Occipital lobe (tissue), 2 donors: Measurements from ENCODE around the gene MANF. TPM values are rescaled to one million over a fixed set of nuclear protein-coding genes. Genes with fewer than 3 reads are reported as not detected.
"Not testable (repeated sequence)": the region's sequence is repeated elsewhere in the genome, so short reads cannot be mapped to it uniquely, and the experiment has no call there.

Experiments used
- DNase-seq: peaks from one replicate; lab custom pipeline; 2025; lab: John Stamatoyannopoulos, UW
- total RNA-seq: library from RNA; depleted of rRNA; stranded (reverse); fragments of >200 nt; gene quantifications from one replicate; pipeline ENCODE4 v1.2.3, GENCODE V29; 2014

Gene MANF
- 22.3 TPM for total RNA-seq

DNA sequence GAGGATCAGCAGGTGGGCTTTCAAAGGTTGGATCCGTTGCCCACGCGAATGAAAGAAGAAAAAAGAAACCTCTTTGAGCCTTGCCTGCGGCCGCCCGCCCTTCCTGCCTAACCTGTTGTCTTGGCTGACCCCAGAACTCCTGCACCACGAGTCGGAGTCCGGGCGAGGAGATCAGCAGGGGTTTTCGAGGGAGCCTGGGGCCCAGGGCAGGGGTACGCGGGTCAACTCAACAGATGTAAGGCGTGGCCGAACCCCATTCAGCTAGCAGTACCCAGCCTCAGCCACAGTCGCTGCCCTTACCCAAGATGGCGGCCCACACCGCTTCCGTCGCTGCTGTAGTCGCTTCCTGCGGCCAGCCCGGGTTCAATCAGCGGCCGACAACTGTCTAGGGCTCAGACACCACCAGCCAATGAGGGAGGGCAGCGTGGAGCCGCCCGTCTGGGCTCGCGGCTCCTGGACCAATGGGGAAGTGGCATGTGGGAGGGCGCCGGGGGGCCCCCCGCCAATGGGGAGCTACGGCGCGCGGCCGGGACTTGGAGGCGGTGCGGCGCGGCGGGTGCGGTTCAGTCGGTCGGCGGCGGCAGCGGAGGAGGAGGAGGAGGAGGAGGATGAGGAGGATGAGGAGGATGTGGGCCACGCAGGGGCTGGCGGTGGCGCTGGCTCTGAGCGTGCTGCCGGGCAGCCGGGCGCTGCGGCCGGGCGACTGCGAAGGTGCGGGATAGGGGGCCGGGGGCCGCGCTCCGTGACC, at the start of gene MANF:
Gene MANF, plus strand, starts transcription at position 566 of the 748 bp plus-strand sequence. Its CDS starts 52 bp downstream, at position 618.
- peak; percentile 98 for DNase-seq

DNA sequence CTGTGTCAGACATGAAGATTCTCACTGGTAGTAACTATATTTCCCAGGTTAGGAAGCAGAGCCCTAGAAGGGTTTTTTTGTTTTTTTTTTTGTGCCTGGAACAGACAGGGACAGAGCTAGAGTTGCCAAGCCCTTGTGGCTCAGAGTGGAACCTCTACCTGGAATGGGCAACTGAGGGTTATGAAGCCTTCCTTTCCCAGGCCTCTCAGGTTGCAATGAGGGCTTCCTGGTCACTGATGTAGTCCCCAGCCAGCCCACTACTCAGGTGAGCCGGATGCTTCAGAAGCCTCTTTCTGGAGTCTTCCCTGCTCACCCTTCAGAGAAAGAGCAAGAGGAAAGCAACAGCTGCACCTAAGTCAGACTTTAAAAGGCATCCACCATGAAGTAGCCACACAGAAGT, 48.8 kb upstream of the MANF start:
- no peak for DNase-seq

DNA sequence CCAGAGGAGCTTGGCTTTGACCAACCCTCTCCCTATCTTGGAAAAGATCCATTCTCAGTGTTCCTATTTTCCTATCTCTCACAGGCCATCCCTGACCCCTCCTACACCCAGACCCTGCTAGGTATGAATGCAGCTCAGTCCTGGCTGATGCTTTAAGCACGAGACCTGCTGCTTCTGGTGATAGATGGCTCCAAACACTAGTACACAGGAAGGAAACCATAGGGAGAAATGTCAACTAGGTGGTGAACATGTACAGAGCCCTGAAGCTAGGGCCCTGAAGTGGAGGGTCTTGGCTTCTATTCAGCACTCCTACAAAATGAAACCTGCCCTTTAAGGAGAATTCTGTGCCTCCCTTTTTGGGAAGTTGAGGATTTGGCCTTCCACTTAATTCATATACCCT, 47.4 kb upstream of the MANF start:
- no peak for DNase-seq

DNA sequence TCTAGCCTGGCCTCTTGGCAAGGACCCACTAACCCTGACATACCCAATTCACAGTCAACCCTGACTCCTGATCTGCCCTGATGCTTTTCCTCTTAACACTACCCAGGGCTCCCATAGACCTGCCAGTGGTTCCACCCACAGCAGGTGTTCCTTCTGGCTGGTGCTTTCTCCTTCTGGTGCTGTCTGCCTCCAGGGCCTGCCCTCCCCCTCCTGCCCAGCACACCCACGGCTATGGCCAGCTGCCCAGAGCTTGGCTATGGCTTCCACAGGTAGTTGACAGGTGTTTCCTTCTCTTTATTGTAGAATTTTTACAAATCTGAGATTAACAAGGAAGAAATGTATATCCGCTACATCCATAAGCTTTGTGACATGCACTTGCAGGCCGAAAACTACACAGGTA, 46.5 kb upstream of the MANF start:
- DNase-seq = no peak

DNA sequence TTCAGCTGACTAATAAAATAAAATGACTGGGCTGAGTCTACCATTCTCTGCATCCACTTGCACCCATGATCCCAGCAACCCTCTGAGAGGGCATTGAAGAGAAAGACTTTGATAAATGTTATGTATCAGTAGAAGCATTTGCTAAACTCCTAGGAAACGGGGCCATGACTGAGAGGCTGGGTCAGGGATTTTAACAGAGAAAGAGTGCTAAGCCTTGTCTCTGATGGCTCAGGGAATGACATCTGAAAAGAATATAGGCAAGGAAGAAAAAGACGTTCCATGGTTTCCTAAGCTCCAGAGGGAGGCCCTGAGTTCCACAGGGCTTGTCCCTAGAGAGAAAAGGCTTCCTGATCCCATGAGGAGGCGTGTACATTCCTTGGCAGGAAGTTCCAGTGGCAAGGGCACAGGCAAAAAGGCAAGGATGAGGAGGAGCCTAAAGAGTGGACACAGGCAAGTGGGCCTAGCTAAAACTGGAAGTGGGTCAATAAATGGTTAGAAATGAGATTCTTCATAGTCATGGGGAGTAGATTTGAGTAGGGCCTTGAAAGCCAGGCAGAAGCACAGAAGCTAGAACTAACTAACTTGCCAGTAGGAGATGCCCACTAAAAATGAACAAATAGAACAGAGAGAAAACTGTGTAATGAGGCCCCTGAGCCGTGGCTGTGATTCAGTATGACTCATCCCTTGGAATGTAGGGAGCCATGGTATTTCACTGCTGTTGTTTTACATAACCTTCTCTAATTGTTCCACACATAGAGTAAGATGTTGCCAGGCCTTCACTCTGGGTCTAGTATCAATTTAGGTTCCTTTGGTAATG, 44.9 kb upstream of the MANF start:
- peak; percentile 46 for DNase-seq

DNA sequence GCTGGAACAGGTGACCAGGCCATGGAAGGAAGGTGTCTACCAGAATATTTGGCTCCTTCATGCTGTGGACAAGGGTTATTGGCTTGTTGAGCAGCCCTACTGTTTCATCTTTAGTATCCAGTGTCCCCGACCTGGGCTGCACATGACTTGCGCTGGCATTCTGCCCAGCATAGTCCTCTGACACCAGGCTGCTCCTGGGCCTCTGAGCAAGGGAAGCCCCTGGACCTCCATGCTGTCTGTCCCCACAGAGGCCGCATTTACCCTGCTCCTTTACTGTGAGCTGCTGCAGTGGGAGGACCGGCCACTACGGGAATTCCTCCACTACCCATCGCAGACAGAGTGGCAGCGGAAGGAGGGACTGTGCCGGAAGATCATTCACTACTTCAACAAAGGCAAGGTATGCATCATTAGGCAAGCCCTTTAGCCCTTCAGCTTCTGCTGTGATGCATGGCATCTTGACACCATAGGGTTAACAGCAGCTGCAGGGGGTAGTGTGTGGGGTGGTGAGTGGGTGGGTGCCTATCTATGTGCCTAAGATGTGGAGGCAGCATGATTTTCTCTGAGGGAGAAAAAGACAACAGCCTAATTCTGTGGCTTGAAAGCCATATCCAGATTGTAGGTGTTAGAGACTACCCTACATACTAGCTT, 44.0 kb upstream of the MANF start:
- no peak for DNase-seq

DNA sequence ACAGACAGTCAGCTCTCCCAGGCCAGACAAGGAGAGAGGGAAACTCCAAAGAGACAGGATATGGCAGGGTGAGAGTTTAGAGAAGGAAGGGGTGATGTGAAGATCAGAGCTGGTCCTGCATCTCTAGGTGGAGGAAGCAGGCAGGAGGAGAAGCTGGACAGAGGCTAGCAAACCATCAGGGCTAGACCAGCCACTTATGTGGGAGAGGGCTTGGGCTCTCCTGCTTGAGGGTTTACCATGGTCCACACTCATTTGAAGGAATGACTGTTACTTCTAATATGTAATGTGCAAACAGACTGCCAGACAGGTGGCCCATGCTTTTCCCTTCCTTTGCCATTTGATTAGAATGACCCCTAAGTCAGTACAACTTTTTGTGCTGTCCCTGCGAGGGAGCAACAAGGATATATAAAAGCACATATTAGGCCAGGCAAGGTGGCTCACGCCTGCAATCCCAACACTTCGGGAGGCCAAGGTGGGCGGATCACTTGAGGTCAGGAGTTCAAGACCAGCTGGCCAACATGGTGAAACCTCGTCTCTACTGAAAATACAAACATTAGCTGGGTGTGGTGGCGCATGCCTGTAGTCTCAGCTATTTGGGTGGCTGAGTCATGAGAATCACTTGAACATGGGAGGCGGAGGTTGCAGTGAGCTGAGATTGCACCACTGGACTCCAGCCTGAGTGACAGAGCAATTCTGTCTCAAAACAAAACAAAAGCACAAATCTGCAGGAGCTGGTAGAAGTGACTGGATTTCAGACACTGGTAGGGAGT, 41.0 kb upstream of the MANF start:
- no peak for DNase-seq

DNA sequence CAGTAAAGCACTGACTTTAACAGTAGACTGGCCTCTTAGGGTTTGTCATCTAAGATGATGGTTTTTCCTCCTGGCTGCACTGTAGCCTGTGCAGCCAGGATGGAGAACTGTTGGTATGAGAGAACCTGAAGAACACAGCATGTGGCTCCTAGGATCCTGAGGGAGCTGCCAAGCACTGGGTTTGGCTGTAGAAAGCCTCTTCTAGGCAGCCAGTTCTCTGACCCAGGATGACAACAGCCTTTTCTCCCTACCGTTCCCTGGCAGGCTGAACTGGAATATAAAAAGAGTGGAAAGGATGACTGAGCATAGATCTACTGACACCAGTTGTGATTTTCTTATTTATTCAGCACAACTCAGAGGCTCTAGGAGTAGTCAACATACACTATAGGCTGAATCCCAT, 34.3 kb upstream of the MANF start:
- no peak for DNase-seq

DNA sequence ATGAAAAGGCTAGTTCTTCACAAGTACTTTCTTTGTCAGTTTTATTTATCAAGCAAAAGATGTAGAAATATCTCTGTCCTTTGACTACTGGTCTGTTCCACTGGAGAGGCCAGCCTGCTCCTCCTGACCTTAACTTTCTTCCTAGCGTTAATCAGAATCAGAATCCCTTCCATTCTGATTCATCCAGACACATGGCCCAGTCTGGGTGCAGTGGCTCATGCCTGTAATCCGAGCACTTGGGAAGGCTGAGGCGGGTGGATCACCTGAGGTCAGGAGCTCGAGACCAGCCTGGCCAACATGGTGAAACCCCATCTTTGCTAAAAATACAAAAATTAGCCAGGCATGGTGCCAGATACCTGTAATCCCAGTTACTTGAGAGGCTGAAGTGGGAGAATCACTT, 32.0 kb upstream of the MANF start:
- DNase-seq = no peak

DNA sequence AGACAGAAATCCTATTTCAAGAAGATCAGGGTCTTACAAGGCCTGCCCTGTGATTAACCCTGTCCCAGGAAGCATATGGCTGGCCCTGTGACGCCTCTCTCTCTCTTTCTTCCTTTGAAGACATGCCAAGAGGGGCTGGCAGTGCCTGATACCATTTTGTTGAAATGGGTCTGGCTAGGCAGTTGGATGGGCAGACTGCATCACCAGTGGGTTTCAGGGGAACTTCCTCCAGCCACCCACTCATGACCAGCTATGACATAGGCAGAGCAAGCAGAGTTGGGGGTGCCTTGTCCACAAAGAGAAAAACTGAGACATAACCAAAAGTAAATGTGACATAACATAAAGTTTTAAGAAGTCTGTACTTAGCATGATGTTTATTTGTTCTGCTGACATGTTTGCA, 31.4 kb upstream of the MANF start:
- no peak for DNase-seq

DNA sequence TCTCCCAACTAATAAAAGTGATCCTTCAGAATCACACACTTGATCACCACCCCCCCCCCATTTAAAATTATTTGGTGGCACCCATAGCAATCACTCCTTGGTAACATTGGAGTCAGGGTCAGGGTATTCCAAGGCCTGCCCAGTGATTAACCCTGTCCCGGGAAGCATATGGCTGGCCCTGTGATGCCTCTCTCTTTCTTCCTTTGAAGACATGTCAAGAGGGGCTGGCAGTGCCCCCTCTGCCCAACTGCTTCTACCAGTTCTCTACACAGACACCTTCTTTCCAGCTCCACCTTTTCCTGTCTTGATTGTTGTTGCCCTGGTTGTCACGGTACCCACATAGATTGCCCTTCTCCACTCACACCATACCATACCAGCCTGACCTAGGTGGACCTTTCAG, 30.9 kb upstream of the MANF start:
- DNase-seq = no peak

DNA sequence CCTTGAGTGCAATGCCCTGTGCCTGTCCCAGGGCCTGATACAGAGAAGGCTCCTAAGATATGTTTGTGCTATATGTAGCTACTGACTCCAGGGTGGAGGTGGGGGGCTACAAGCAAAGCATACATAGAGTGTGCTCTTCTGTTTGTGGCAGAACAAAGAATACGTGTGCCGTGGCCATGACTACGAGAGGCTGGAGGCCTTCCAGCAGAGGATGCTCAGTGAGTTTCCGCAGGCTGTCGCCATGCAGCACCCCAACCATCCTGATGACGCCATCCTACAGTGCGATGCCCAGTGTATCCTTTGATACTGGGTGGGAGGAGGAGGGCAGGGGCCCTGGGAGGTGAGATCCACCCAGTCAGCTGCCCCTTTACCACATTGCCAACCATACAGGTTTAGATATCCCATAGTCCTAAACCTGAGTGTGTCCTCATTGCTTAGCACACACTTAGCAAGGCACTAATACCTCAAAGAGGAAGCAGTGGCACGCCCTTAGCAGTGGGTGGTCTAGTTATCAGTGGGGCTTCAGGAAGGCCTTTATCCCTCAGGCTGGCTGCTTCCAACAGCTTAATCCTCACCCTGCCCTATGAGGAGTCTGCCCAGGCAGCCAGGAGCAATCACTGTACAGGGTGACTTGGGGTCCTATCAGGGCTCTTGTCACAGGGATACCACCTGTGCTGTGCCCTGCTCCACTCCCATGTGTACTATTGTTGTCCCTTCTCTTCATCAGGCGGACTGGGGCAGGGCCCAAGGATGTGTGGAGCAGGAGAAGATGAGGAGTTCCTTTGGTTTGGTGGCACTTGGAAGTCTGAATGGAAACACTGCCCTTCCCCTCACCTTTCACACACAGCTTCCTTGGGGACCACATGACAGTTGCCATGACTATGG, 30.1 kb upstream of the MANF start:
- DNase-seq = no peak

DNA sequence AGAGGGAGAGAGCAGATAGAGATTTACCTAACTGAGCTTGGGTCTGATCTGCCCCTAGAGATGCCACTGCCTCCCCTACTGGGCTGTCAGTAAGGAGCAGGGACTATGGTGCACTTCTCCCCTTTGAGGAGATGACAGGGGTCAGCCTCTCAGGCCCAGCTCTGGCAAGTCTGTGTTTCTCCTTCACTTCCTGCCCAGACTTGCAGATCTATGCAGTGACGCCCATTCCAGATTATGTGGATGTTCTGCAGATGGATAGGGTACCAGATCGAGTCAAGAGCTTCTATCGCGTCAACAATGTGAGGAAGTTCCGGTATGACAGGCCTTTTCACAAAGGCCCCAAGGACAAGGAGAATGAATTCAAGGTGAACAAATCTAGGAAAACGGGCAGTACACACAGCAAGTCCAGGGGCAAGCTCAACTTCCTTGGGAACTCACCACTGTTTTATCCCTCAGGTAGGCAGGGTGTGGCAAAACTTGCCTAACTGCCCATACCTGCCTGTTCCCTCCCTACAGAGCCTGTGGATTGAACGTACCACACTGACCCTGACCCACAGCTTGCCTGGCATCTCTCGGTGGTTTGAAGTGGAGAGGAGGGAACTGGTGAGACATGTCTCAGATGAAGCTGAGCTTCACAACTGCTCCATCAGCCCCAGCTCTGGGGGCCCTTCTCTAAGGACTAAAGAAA, 29.1 kb upstream of the MANF start:
- DNase-seq = no peak

DNA sequence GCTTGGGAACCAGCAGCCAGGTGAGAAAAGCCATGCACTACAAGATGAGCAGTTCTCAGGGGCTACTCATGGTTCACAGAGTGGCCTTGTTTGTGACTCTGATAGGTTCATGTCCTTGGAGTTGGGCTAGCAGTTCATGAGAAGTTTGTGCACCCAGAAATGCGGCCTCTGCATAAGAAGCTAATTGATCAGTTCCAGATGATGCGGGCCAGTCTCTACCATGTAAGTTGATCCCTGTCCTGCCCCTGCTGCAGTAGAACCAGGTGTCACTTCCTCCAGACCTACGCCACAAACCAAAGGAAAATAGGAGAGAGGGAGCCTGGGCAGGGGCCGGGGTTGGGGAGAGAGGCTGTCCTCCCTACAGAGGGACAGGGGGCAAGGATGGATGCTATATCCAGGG, 27.2 kb upstream of the MANF start:
- DNase-seq = no peak

DNA sequence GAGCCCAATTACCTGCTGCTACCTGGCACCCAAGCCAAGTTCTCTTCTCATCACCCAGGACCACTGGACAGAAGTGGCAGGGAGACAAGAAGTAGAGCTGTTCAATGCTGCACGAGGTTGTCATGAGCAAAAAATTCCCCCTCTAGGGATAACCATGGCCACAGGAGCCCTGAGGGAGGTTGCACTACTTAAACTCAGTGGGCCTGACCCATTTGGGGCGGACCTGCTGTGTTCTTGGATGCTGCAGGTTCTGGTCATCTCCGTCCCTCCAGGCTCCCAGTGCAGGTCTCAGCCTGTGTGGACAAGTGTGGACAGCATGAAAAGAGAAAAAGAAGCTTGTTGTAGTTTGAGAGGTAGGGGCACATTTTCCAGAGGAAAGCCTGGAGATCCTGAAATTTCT, 26.1 kb upstream of the MANF start:
- no peak for DNase-seq

DNA sequence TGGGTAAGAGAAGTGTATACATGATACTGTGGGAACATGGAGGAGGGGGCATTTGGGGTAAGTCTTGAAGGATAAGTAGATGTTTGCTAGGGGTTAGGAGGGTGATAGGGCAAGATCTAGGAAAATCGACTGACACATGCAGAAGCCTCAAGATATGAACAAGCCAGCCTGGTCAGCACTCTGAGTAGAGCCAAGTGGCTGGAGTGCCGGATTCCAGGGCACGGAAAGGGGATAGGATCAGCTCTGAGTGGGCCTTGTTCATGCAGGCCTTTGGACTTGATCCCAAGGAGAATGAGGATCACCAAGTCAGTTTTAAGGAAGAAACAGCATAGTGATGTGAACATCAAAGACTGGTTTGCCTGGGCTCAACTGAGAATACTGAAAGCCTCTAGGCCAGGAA, 24.3 kb upstream of the MANF start:
- DNase-seq = no peak

DNA sequence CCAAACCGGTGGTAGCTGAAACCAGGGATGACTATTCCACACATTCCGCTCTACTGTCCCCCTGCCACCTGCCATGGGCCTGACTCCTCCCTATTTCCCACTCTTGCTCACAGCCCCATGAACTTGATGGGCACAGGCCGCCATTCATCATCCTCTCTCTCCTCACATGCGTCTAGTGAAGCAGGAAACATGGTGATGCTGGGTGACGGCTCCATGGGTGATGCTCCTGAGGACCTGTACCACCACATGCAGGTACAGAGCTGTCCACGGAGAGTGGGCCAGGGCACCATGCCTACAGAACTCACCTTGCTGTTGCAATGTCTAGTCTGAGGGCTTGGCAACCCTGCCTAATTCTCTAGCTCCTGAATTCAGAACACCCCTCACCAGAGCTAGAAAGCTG, 23.3 kb upstream of the MANF start:
- no peak for DNase-seq

DNA sequence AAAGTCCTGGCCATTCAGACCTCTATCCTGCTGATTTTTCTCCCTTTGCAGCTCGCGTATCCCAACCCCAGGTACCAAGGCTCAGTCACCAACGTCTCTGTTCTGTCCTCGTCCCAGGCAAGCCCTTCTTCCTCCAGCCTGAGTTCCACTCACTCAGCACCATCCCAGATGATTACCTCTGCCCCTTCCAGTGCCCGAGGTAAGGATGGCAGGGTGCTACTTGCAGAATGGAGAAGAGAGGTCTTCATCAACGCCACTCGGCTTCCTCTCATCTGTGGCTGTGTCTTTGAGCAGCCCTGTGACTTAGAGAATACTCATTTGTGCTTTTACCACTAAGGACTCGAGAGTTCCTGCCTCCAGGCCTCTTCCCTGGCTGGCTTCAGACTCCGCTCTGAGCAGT, 22.6 kb upstream of the MANF start:
- DNase-seq = no peak

DNA sequence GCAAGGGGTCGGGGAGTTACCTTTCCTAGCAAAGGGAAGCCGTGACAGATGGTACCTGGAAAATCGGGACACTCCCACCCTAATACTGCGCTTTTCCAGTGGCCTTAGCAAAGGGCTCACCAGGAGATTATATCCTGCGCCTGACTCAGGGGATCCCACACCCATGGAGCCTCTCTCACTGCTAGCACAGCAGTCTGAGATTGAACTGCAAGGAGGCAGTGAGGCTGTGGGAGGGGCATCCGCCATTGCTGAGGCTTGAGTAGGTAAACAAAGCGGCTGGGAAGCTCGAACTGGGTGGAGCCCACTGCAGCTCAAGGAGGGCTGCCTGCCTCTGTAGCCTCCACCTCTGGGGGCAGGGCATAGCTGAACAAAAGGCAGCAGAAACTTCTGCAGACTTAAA, 16.8 kb upstream of the MANF start:
- not testable (repeated sequence) for DNase-seq

DNA sequence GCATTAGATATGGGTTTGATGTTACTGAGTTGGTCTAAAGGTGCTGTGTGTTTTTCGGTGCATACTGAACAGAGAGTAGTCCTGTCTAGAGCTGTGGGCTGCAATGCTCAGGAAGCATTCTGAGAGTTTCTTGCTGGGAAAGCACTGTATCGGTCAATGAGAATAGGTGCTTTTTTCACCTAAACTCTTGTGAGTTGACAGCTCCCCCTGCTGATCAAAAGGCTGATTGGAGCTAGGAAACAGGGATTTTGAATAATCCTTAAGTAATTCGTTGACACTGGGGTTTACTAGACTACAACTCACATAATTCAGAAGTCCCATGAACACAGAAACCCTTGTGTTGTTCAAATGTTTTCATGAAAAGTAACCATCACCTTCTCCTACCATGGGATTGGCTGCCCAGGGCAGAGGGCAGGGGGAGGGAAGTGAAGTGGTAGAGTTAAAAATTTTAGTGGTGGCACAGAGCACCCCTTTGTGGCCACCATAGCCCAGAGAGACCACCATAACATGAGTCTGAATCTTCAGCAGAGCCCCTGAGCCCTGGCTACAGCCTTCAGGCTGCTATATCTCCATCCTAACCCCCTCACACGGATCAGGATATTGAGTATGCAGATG, 13.0 kb upstream of the MANF start:
- no peak for DNase-seq
